Measurements from ENCODE around the gene IRX2. TPM values are rescaled to one million over a fixed set of nuclear protein-coding genes. Genes with fewer than 3 reads are reported as not detected.

The IRX2 gene
- total RNA-seq (not detected in 2 replicates), polyA plus RNA-seq (not detected in 2 replicates), polyA minus RNA-seq (not detected in 2 replicates)
- total RNA-seq (2013) = not detected

- H3K27ac Mint-ChIP-seq = no peak within 1 kb of the TSS
- H3K4me1 Mint-ChIP-seq = peaks cover 11% of the 10 kb centered on the region
- ChIA-PET POLR2A (no interaction called here), CTCF (no interaction called here)
- intact Hi-C loops (cut with micrococcal nuclease) = no loop called here
- TF ChIP-seq CTCF (IDR thresholded peaks at IDR 0.05) (no peak), EZH2 (IDR thresholded peaks at IDR 0.05; ENCODE audit: borderline replicate concordance, insufficient read depth, low read depth, low read length, poor library complexity, severe bottlenecking) (no peak)
- WGBS (ENCODE audit: insufficient coverage) = 7% methylated on average over 51 of the region's 53 CpGs
- H3K27me3 Mint-ChIP-seq = peaks cover 46% of the 10 kb centered on the region
- peaks cover 0 to 3% of the 10 kb centered on the region in 2 donors for H3K4me1 ChIP-seq (ENCODE audit: control insufficient read depth in 2 of 2, insufficient read depth in 2 of 2, low read length in 2 of 2)
- H4K20me1 ChIP-seq (ENCODE audit: control insufficient read depth, insufficient read depth, low read length, poor library complexity, severe bottlenecking) = no peaks in the 10 kb centered on the region
- H3K9ac ChIP-seq (ENCODE audit: low read length) = no peak within 1 kb of the TSS
- no peaks in the 10 kb centered on the region for H3K9me3 Mint-ChIP-seq (ENCODE audit: insufficient read depth)
- no peak within 1 kb of the TSS for H3K27ac ChIP-seq (ENCODE audit: low read length in 2 of 2)
- H3K4me3 ChIP-seq (ENCODE audit: control extremely low read depth in 1 of 5, extremely low read depth in 1 of 5, insufficient read depth in 1 of 5, low read depth in 2 of 5, low read length in 4 of 5) = no peak within 1 kb of the TSS
- no peaks in the 10 kb centered on the region for H3K79me2 ChIP-seq (ENCODE audit: control insufficient read depth, insufficient read depth, low read length)
- H3K36me3 ChIP-seq (replicated peaks in 1 of 2; ENCODE audit: control extremely low read depth in 1 of 2, control insufficient read depth in 1 of 2, extremely low read depth in 1 of 2, insufficient read depth in 2 of 2, low read length in 1 of 2) = no peaks in the 10 kb centered on the region
- H3K9me3 ChIP-seq (ENCODE audit: control extremely low read depth in 1 of 3, control insufficient read depth in 2 of 3, insufficient read depth in 1 of 3, low read length in 2 of 3) = peaks cover 0 to 42% (median 0%) of the 10 kb centered on the region in 3 donors
- H3K4me3 Mint-ChIP-seq = no peak within 1 kb of the TSS
- H3K4me2 ChIP-seq (replicated peaks; ENCODE audit: low read depth, low read length, poor library complexity, severe bottlenecking) = no peak within 1 kb of the TSS
- no peak within 1 kb of the TSS for H2AFZ ChIP-seq (ENCODE audit: insufficient read depth, low read depth, low read length, poor library complexity, severe bottlenecking)
- peaks cover 0 to 60% (median 18%) of the 10 kb centered on the region in 4 experiments for H3K27me3 ChIP-seq (replicated peaks in 1 of 4; ENCODE audit: control extremely low read depth in 1 of 4, control insufficient read depth in 3 of 4, insufficient read depth in 4 of 4, low read length in 3 of 4)
- ATAC-seq (ENCODE audit: low read depth) (no peak), DNase-seq (no peak)
These were observed at the start of gene IRX2 for GRCh38 chr5:2751592-2752021. Gene IRX2, minus strand, starts transcription at chr5:2751677. Its CDS starts 264 bp downstream, at chr5:2751413.

- intact Hi-C loops (cut with micrococcal nuclease) = no loop called here
- no peak overlapping the region for H3K4me3 Mint-ChIP-seq
- TF ChIP-seq EZH2 (IDR thresholded peaks at IDR 0.05; ENCODE audit: borderline replicate concordance, insufficient read depth, low read depth, low read length, poor library complexity, severe bottlenecking) (no peak), CTCF (IDR thresholded peaks at IDR 0.05) (no peak)
- H3K4me1 ChIP-seq (ENCODE audit: control insufficient read depth in 2 of 2, insufficient read depth in 2 of 2, low read length in 2 of 2) = no peaks in the 10 kb centered on the region
- no peaks in the 10 kb centered on the region for H4K20me1 ChIP-seq (ENCODE audit: control insufficient read depth, insufficient read depth, low read length, poor library complexity, severe bottlenecking)
- no peak overlapping the region for H3K4me2 ChIP-seq (replicated peaks; ENCODE audit: low read depth, low read length, poor library complexity, severe bottlenecking)
- DNase-seq (no peak), ATAC-seq (ENCODE audit: low read depth) (no peak)
- H3K4me1 Mint-ChIP-seq = no peaks in the 10 kb centered on the region
- H3K27ac ChIP-seq (ENCODE audit: low read length in 2 of 2) = no peak overlapping the region
- no peak overlapping the region for H3K9ac ChIP-seq (ENCODE audit: low read length)
- no peaks in the 10 kb centered on the region for H3K27me3 Mint-ChIP-seq
- POLR2A ChIA-PET = no interaction called here
- no peak overlapping the region for H3K27ac Mint-ChIP-seq
- CTCF ChIA-PET = no interaction called here
- H3K79me2 ChIP-seq (ENCODE audit: control insufficient read depth, insufficient read depth, low read length) = no peaks in the 10 kb centered on the region
- 92% methylated on average over 11 of the region's 12 CpGs for WGBS (ENCODE audit: insufficient coverage)
- H3K4me3 ChIP-seq (ENCODE audit: control extremely low read depth in 1 of 5, extremely low read depth in 1 of 5, insufficient read depth in 1 of 5, low read depth in 2 of 5, low read length in 4 of 5) = no peak overlapping the region
- H2AFZ ChIP-seq (ENCODE audit: insufficient read depth, low read depth, low read length, poor library complexity, severe bottlenecking) = no peak overlapping the region
- H3K36me3 ChIP-seq (replicated peaks in 1 of 2; ENCODE audit: control extremely low read depth in 1 of 2, control insufficient read depth in 1 of 2, extremely low read depth in 1 of 2, insufficient read depth in 2 of 2, low read length in 1 of 2) = no peaks in the 10 kb centered on the region
- no peaks in the 10 kb centered on the region for H3K27me3 ChIP-seq (replicated peaks in 1 of 4; ENCODE audit: control extremely low read depth in 1 of 4, control insufficient read depth in 3 of 4, insufficient read depth in 4 of 4, low read length in 3 of 4)
- peaks cover 0 to 13% (median 0%) of the 10 kb centered on the region in 3 donors for H3K9me3 ChIP-seq (ENCODE audit: control extremely low read depth in 1 of 3, control insufficient read depth in 2 of 3, insufficient read depth in 1 of 3, low read length in 2 of 3)
- no peaks in the 10 kb centered on the region for H3K9me3 Mint-ChIP-seq (ENCODE audit: insufficient read depth)
These were observed 48.6 kb upstream of the IRX2 start for GRCh38 chr5:2800035-2800434.
